ENCODE measurements around the gene NOD1. TPM values are rescaled to one million over a fixed set of nuclear protein-coding genes. Genes with fewer than 3 reads are reported as not detected.
A peak's percentile ranks its signal among the peaks of the same experiment; 100 is the strongest.

The NOD1 gene
- total RNA-seq, 4 donors from 2014 or later = 12.4 to 18.3 (median 15.6) TPM

DNA sequence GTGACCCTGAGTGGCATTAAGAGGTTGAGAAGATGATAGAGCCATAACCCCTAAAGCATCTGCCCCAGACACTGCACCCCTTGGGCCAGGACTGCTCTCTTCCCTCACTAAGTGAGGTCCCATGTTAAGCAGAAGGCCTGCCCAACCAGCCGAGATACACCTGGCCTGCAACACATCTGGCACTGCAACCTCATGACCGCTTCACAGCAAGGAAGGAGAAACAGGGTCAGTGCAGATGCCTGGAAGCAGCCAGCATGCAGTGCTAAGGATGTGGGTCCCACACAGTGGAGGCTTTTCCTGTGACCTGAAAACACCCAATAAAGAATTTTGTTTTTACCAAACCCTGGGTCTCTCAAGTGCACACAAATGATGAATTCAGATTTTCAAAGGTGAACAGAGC, 7.4 kb downstream of the NOD1 start:
- DNase-seq = no peak
- Histone ChIP-seq H3K27ac (peak overlapping the region; percentile 72 to 83 (median 78)), H3K4me1 (peaks cover 20 to 69% (median 42%) of the 10 kb centered on the region in 4 donors), H3K36me3 (no peaks in the 10 kb centered on the region), H3K9me3 (no peaks in the 10 kb centered on the region), H3K27me3 (no peaks in the 10 kb centered on the region), H3K4me3 (no peak overlapping the region)
- no peak for TF ChIP-seq POLR2AphosphoS5 (IDR thresholded peaks at IDR 0.05)
- in situ Hi-C loops (cut with MboI; ENCODE audit: low pct_ligation_motif_present in 1 of 4, low pct_unique_long_range_greater_than_20kb in 1 of 4, low sequenced_read_pairs in 3 of 4) (loop anchor here in 1 of 4 donors (25.0 kb wide), 1 partner anchor 184 kb away; the partner anchor contains the start of gene ZNRF2), intact Hi-C loops (cut with DNase I; ENCODE audit: low total_unique reads) (no loop called here)
- 36% methylated on average over 2 of the region's 2 CpGs; no CpG with 5 or more reads in 1 of the 2 donors for WGBS, 2 donors (ENCODE audit: low coverage in 1 of 2)

DNA sequence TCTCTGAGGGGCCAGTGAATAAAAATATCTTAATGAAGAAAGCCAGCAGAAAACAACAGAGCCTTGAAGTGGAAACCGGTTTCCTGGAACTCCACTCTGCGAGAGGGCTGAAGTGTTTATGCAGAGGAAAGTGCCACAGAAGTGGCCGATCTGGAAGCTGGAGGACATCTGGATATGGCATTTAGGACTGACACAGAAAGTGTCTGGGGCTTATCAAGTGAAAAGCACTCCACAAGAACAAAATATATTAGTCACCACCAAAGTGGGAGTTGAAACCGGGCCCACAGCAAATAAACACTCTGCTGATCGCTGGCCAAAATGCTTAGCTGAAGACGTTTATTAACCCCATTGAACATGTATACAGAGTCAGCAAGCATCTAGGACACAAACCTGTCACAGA, 7.8 kb downstream of the NOD1 start:
- DNase-seq = peak; percentile 53
- in situ Hi-C loops (cut with MboI; ENCODE audit: low pct_ligation_motif_present in 1 of 4, low pct_unique_long_range_greater_than_20kb in 1 of 4, low sequenced_read_pairs in 3 of 4) (loop anchor here in 1 of 4 donors (25.0 kb wide), 1 partner anchor 183 kb away; the partner anchor contains the start of gene ZNRF2), intact Hi-C loops (cut with DNase I; ENCODE audit: low total_unique reads) (no loop called here)
- H3K27ac ChIP-seq = peak overlapping the region; percentile 72 to 83 (median 78)
- TF ChIP-seq POLR2AphosphoS5 (IDR thresholded peaks at IDR 0.05) (peak; percentile 85 to 91 (median 89)), EP300 (IDR thresholded peaks at IDR 0.05; ENCODE audit: low read depth) (peak; percentile 78), POLR2A (IDR thresholded peaks at IDR 0.05) (no peak)
- TF ChIP-seq, protein P1, sequence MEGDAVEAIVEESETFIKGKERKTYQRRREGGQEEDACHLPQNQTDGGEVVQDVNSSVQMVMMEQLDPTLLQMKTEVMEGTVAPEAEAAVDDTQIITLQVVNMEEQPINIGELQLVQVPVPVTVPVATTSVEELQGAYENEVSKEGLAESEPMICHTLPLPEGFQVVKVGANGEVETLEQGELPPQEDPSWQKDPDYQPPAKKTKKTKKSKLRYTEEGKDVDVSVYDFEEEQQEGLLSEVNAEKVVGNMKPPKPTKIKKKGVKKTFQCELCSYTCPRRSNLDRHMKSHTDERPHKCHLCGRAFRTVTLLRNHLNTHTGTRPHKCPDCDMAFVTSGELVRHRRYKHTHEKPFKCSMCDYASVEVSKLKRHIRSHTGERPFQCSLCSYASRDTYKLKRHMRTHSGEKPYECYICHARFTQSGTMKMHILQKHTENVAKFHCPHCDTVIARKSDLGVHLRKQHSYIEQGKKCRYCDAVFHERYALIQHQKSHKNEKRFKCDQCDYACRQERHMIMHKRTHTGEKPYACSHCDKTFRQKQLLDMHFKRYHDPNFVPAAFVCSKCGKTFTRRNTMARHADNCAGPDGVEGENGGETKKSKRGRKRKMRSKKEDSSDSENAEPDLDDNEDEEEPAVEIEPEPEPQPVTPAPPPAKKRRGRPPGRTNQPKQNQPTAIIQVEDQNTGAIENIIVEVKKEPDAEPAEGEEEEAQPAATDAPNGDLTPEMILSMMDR (IDR thresholded peaks at IDR 0.05) = no peak
- 44 to 46% methylated on average over 3 to 6 of the region's 6 CpGs for WGBS, 2 donors (ENCODE audit: low coverage in 1 of 2)
- no peaks in the 10 kb centered on the region for H3K27me3 ChIP-seq
- H3K4me1 ChIP-seq = peaks cover 24 to 69% (median 46%) of the 10 kb centered on the region in 4 donors
- no peaks in the 10 kb centered on the region for H3K9me3 ChIP-seq
- H3K36me3 ChIP-seq = no peaks in the 10 kb centered on the region
- H3K4me3 ChIP-seq = no peak overlapping the region

DNA sequence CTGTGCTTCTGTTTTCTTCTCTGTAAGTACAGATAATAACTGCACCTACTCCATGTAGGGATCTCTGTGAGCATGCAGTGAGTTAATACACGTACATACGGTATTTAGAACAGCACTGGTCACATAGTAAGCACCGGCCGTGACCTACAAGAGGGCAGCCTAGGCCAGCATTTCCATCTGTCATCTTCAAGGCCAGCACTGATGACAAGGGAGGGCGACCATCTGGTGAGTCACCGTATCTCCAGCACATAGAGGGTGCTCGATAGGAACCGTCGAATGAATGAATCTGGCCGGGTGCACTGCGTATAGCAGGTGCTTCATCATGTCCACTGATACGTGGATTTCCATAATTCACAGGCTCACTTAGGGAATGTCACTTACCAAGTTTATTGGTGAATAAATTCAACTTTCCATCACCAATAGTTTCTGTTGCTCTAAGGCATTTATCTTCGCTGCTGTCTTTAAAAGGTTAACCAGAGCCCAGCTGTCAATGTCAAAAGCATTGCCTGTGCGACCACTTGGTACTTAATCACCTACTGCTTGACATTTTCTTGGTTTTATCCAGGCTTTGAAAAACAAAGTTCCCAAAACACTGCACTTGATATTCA, 8.3 kb downstream of the NOD1 start:
- H3K27me3 ChIP-seq = no peaks in the 10 kb centered on the region
- DNase-seq = no peak
- H3K27ac ChIP-seq = peak overlapping the region; percentile 72 to 83 (median 78)
- in situ Hi-C loops (cut with MboI; ENCODE audit: low pct_ligation_motif_present in 1 of 4, low pct_unique_long_range_greater_than_20kb in 1 of 4, low sequenced_read_pairs in 3 of 4) (loop anchor here in 1 of 4 donors (25.0 kb wide), 1 partner anchor 183 kb away; the partner anchor contains the start of gene ZNRF2), intact Hi-C loops (cut with DNase I; ENCODE audit: low total_unique reads) (no loop called here)
- H3K36me3 ChIP-seq = no peaks in the 10 kb centered on the region
- H3K9me3 ChIP-seq = no peaks in the 10 kb centered on the region
- H3K4me3 ChIP-seq = no peak overlapping the region
- peaks cover 26 to 70% (median 51%) of the 10 kb centered on the region in 4 donors for H3K4me1 ChIP-seq
- 66 to 73% methylated on average over 6 to 14 of the region's 14 CpGs for WGBS, 2 donors (ENCODE audit: low coverage in 1 of 2)
- TF ChIP-seq POLR2AphosphoS5 (IDR thresholded peaks at IDR 0.05) (peak in 1 of 3 donors; percentile 4), POLR2A (IDR thresholded peaks at IDR 0.05) (no peak)

DNA sequence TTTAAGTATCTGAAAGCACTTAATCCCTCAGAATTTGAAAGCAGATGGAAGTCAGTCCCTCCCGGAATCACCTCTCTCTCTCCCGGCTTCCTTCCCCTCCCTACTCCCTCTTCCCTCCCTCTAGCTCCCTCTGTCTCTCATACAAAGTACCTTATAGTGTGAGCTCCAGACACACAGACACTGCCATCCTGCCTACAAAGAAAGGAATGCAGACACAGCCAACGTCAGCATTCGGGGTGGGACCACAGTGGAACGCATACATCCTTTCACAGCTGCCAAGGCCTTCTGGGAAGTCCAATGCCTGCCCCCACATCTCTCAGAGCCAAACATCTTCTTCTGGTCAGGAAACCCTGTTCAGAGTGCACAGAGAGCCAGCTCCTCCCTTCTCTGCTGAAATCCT, 9.3 kb downstream of the NOD1 start:
- no peak overlapping the region for H3K4me3 ChIP-seq
- peak overlapping the region; percentile 72 to 83 (median 78) for H3K27ac ChIP-seq
- H3K36me3 ChIP-seq = no peaks in the 10 kb centered on the region
- intact Hi-C loops (cut with DNase I; ENCODE audit: low total_unique reads) (no loop called here), in situ Hi-C loops (cut with MboI; ENCODE audit: low pct_ligation_motif_present in 1 of 4, low pct_unique_long_range_greater_than_20kb in 1 of 4, low sequenced_read_pairs in 3 of 4) (loop anchor here in 1 of 4 donors (25.0 kb wide), 1 partner anchor 182 kb away; the partner anchor contains the start of gene ZNRF2)
- H3K9me3 ChIP-seq = no peaks in the 10 kb centered on the region
- H3K4me1 ChIP-seq = peaks cover 26 to 72% (median 51%) of the 10 kb centered on the region in 4 donors
- no peaks in the 10 kb centered on the region for H3K27me3 ChIP-seq
- 24% methylated on average over 2 to 5 of the region's 5 CpGs for WGBS, 2 donors (ENCODE audit: low coverage in 1 of 2)
- TF ChIP-seq POLR2AphosphoS5 (IDR thresholded peaks at IDR 0.05) (peak; percentile 43 to 90 (median 80)), POLR2A (IDR thresholded peaks at IDR 0.05) (no peak), EP300 (IDR thresholded peaks at IDR 0.05; ENCODE audit: low read depth) (peak; percentile 86)
- TF ChIP-seq, protein P1 (IDR thresholded peaks at IDR 0.05) = peak; percentile 21 to 52 (median 36)
- peak; percentile 71 for DNase-seq

DNA sequence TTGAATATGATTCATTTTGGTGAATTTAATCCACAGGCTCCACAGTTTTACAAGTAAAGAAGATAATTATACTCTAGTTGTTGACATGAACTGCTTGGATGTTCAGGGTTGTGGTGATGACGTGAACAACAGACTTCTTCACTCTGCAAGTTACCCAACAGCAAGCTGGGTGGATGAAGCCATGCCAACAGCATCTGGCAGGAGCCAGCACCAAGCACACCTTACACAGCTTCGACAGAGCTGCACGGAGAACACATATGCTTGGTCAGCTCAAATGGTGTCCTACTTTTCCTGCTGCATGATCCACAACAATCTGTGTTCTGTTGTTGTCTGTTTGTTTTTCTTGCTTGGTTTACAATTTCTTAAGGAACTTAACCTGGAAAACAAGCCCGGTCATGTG, 9.8 kb downstream of the NOD1 start:
- no peak for TF ChIP-seq POLR2A (IDR thresholded peaks at IDR 0.05)
- TF ChIP-seq EP300 (IDR thresholded peaks at IDR 0.05; ENCODE audit: low read depth) = no peak
- TF ChIP-seq, protein P1 (IDR thresholded peaks at IDR 0.05) = no peak
- no peak for TF ChIP-seq POLR2AphosphoS5 (IDR thresholded peaks at IDR 0.05)
- 63 to 73% methylated on average over 2 to 4 of the region's 4 CpGs for WGBS, 2 donors (ENCODE audit: low coverage in 1 of 2)
- Histone ChIP-seq H3K9me3 (no peaks in the 10 kb centered on the region), H3K27ac (peak overlapping the region; percentile 72 to 83 (median 78)), H3K27me3 (no peaks in the 10 kb centered on the region), H3K4me1 (peaks cover 26 to 77% (median 50%) of the 10 kb centered on the region in 4 donors), H3K36me3 (no peaks in the 10 kb centered on the region), H3K4me3 (no peak overlapping the region)
- in situ Hi-C loops (cut with MboI; ENCODE audit: low pct_ligation_motif_present in 1 of 4, low pct_unique_long_range_greater_than_20kb in 1 of 4, low sequenced_read_pairs in 3 of 4) (loop anchor here in 1 of 4 donors (25.0 kb wide), 1 partner anchor 181 kb away; the partner anchor contains the start of gene ZNRF2), intact Hi-C loops (cut with DNase I; ENCODE audit: low total_unique reads) (no loop called here)
- no peak for DNase-seq

All from transverse colon (tissue), 4 donors.